Calu3 (cell line): ENCODE measurements around the gene WDR90. TPM values are rescaled to one million over a fixed set of nuclear protein-coding genes. Genes with fewer than 3 reads are reported as not detected.

Experiments
- BruUV-seq: library from RNA; stranded (reverse); fragments of 400-500 nt; replicated peaks from 2 replicates; lab custom pipeline; 2021; lab: Mats Ljungman, UMichigan
- CTCF ChIA-PET: fragments of 300-600 bp; sonication (Branson Sonifier 250); formaldehyde crosslinking; loops from one replicate; lab custom pipeline; 2022; ENCODE audit warnings: antibody characterized with exemption; lab: Charles Lee
- DNase-seq: peaks from one replicate; pipeline ENCODE4 v3.0.0; 2022
- H3K27ac Mint-ChIP-seq: one replicate; pipeline ENCODE4 v1.8.0; 2022; ENCODE audit warnings: mixed read lengths; ENCODE audit not compliant: unreplicated experiment
- H3K27me3 Mint-ChIP-seq: one replicate; pipeline ENCODE4 v1.8.0; 2022; ENCODE audit warnings: mixed read lengths; ENCODE audit not compliant: unreplicated experiment
- H3K36me3 Mint-ChIP-seq: one replicate; pipeline ENCODE4 v1.8.0; 2022; ENCODE audit warnings: mild to moderate bottlenecking, moderate library complexity, mixed read lengths; ENCODE audit not compliant: insufficient read depth, unreplicated experiment
- H3K4me1 Mint-ChIP-seq: one replicate; pipeline ENCODE4 v1.8.0; 2022; ENCODE audit warnings: mild to moderate bottlenecking, low read depth, mixed read lengths; ENCODE audit not compliant: unreplicated experiment
- H3K4me3 Mint-ChIP-seq: one replicate; pipeline ENCODE4 v1.8.0; 2022; ENCODE audit warnings: mild to moderate bottlenecking, low read depth, moderate library complexity, mixed read lengths; ENCODE audit not compliant: unreplicated experiment
- H3K9me3 Mint-ChIP-seq: one replicate; pipeline ENCODE4 v1.8.0; 2022; ENCODE audit warnings: low read depth, mixed read lengths; ENCODE audit not compliant: unreplicated experiment
- CTCF ChIP-seq: fragments of 200-600 bp; IDR thresholded peaks from one replicate; pipeline ENCODE4 v1.8.0; 2022; ENCODE audit warnings: antibody characterized with exemption; ENCODE audit not compliant: unreplicated experiment
- intact Hi-C: fragments of 100-400 bp; cut with micrococcal nuclease; formaldehyde crosslinking; loops from one replicate; pipeline ENCODE4 v1.10.0; 2022; ENCODE audit not compliant: unreplicated experiment
- total RNA-seq: library from RNA; stranded (reverse); gene quantifications from 2 replicates; pipeline ENCODE4 v1.2.3, GENCODE V29; 2022

WDR90 gene
- total RNA-seq, 1 experiment from 2014 or later = 142 TPM

- H3K36me3 Mint-ChIP-seq = peaks cover 76% of the 10 kb centered on the region
- H3K4me3 Mint-ChIP-seq = no peak overlapping the region
- no peaks in the 10 kb centered on the region for H3K27me3 Mint-ChIP-seq
- TF ChIP-seq CTCF = no peak
- H3K27ac Mint-ChIP-seq = no peak overlapping the region
- peaks cover 22% of the 10 kb centered on the region for H3K4me1 Mint-ChIP-seq
- CTCF ChIA-PET = no interaction called here
- BruUV-seq = no TSS peak
- DNase-seq = no peak
- intact Hi-C loops = no loop called here
- no peaks in the 10 kb centered on the region for H3K9me3 Mint-ChIP-seq
These were observed 29.2 kb downstream of the WDR90 start for GRCh38 chr16:678209-678857.

- no peak for TF ChIP-seq CTCF
- CTCF ChIA-PET = interaction anchor here (0.8 kb wide), 1 partner anchor 13 kb away, joined by 3 read pairs; no protein-coding TSS in a partner anchor
- H3K27me3 Mint-ChIP-seq = no peaks in the 10 kb centered on the region
- peaks cover 22% of the 10 kb centered on the region for H3K4me1 Mint-ChIP-seq
- peaks cover 76% of the 10 kb centered on the region for H3K36me3 Mint-ChIP-seq
- intact Hi-C loops = no loop called here
- H3K27ac Mint-ChIP-seq = no peak overlapping the region
- H3K9me3 Mint-ChIP-seq = no peaks in the 10 kb centered on the region
- no TSS peak for BruUV-seq
- no peak for DNase-seq
- H3K4me3 Mint-ChIP-seq = peak overlapping the region; percentile 94
These were observed 30.0 kb downstream of the WDR90 start for GRCh38 chr16:678858-679813.

GRCh38 chr16:679814-680624 lies 30.9 kb downstream of the WDR90 start, which contains the start of gene STUB1:
Gene STUB1 (plus strand): TSS chr16:680410. CDS start chr16:680526, 116 bp downstream.
- peak; percentile 93 for DNase-seq
- intact Hi-C loops = no loop called here
- Mint-ChIP-seq H3K4me1 (peaks cover 22% of the 10 kb centered on the region), H3K9me3 (no peaks in the 10 kb centered on the region), H3K27ac (peak within 1 kb of the TSS; percentile 89), H3K36me3 (peaks cover 78% of the 10 kb centered on the region), H3K27me3 (no peaks in the 10 kb centered on the region), H3K4me3 (peak within 1 kb of the TSS; percentile 94)
- CTCF ChIA-PET = interaction anchor here (0.7 to 1.2 kb wide), 4 partner anchors 10 to 307 kb away, joined by 3 read pairs; partner anchors contain the start of genes CIAO3 and WDR24
- no peak for TF ChIP-seq CTCF
- no TSS peak for BruUV-seq

- H3K4me1 Mint-ChIP-seq = peaks cover 22% of the 10 kb centered on the region
- no peak for DNase-seq
- H3K36me3 Mint-ChIP-seq = peaks cover 79% of the 10 kb centered on the region
- no peaks in the 10 kb centered on the region for H3K9me3 Mint-ChIP-seq
- no peaks in the 10 kb centered on the region for H3K27me3 Mint-ChIP-seq
- CTCF ChIA-PET = interaction anchor here (0.7 to 1.2 kb wide), 3 partner anchors 9 to 306 kb away, joined by 3 read pairs; partner anchors contain the start of genes CIAO3 and WDR24
- H3K4me3 Mint-ChIP-seq = peak overlapping the region; percentile 94
- intact Hi-C loops = no loop called here
- peak overlapping the region; percentile 89 for H3K27ac Mint-ChIP-seq
- TF ChIP-seq CTCF = no peak
- no TSS peak for BruUV-seq
These were observed 31.4 kb downstream of the WDR90 start for GRCh38 chr16:680625-680945.
